HepG2 (cell line): ENCODE measurements around the gene PPCDC. TPM values are rescaled to one million over a fixed set of nuclear protein-coding genes. Genes with fewer than 3 reads are reported as not detected.
A peak's percentile ranks its signal among the peaks of the same experiment; 100 is the strongest.

Source experiments
- BRF2 ChIP-seq: sonication (generic); formaldehyde crosslinking; IDR thresholded peaks from 2 replicates; pipeline ENCODE4 v1.8.1; 2022; ENCODE audit warnings: mild to moderate bottlenecking, missing genetic modification reagents
- DMAP1 ChIP-seq: IDR thresholded peaks from 2 replicates; pipeline ENCODE4 v1.6.1; 2016
- DRAP1 ChIP-seq: IDR thresholded peaks from 2 replicates; pipeline ENCODE4 v1.6.1; 2016; ENCODE audit warnings: missing genetic modification reagents, missing compliant biosample characterization
- GMEB1 ChIP-seq: sonication (generic); formaldehyde crosslinking; IDR thresholded peaks from 2 replicates; pipeline ENCODE4 v1.5.1; 2020; ENCODE audit warnings: missing genetic modification reagents, mild to moderate bottlenecking, borderline replicate concordance
- HNF1B ChIP-seq: sonication (generic); formaldehyde crosslinking; IDR thresholded peaks from 2 replicates; pipeline ENCODE4 v1.5.1; 2020; ENCODE audit warnings: mild to moderate bottlenecking, moderate library complexity, missing genetic modification reagents
- KMT2B ChIP-seq: IDR thresholded peaks from 2 replicates; pipeline ENCODE4 v1.6.1; 2016; ENCODE audit warnings: missing genetic modification reagents, missing compliant biosample characterization
- MTF2 ChIP-seq: sonication (generic); formaldehyde crosslinking; IDR thresholded peaks from 2 replicates; pipeline ENCODE4 v1.5.0; 2020; ENCODE audit warnings: missing genetic modification reagents, borderline replicate concordance
- PTBP1 ChIP-seq: fragments of 200-400 bp; formaldehyde crosslinking; IDR thresholded peaks from 2 replicates; pipeline ENCODE4 v1.6.1; 2018; ENCODE audit warnings: low read length, low read depth; ENCODE audit not compliant: poor library complexity, severe bottlenecking
- RAD51 ChIP-seq: fragments of 450-650 bp; IDR thresholded peaks from 2 replicates; pipeline ENCODE4 v1.6.1; 2016; ENCODE audit warnings: borderline replicate concordance
- RBAK ChIP-seq: sonication (generic); formaldehyde crosslinking; IDR thresholded peaks from 2 replicates; pipeline ENCODE4 v1.5.1; 2020; ENCODE audit warnings: mild to moderate bottlenecking, missing genetic modification reagents
- SNAPC5 ChIP-seq: sonication (generic); formaldehyde crosslinking; IDR thresholded peaks from 2 replicates; pipeline ENCODE4 v1.8.1; 2023; ENCODE audit warnings: mild to moderate bottlenecking, missing genetic modification reagents, borderline replicate concordance
- SP5 ChIP-seq: IDR thresholded peaks from 2 replicates; pipeline ENCODE4 v1.6.1; 2016; ENCODE audit warnings: low read depth, borderline replicate concordance
- THAP8 ChIP-seq: sonication (generic); formaldehyde crosslinking; IDR thresholded peaks from 2 replicates; pipeline ENCODE4 v1.5.1; 2020; ENCODE audit warnings: missing genetic modification reagents, mild to moderate bottlenecking, borderline replicate concordance
- YY1 ChIP-seq: IDR thresholded peaks from 2 replicates; pipeline ENCODE4 v1.6.1; 2011; ENCODE audit warnings: low read length, low read depth, moderate library complexity, mild to moderate bottlenecking; ENCODE audit not compliant: insufficient read depth, insufficient replicate concordance
- ZBTB10 ChIP-seq: sonication (generic); formaldehyde crosslinking; IDR thresholded peaks from 2 replicates; pipeline ENCODE4 v1.4.0; 2020; ENCODE audit warnings: missing genetic modification reagents, borderline replicate concordance
- ZNF225 ChIP-seq: sonication (generic); formaldehyde crosslinking; IDR thresholded peaks from 2 replicates; pipeline ENCODE4 v1.4.0; 2020; ENCODE audit warnings: mild to moderate bottlenecking, missing genetic modification reagents
- ZNF232 ChIP-seq: sonication (generic); formaldehyde crosslinking; IDR thresholded peaks from 2 replicates; pipeline ENCODE4 v1.4.0; 2020; ENCODE audit warnings: missing genetic modification reagents, borderline replicate concordance
- ZNF326 ChIP-seq: sonication (generic); formaldehyde crosslinking; IDR thresholded peaks from 2 replicates; pipeline ENCODE4 v1.4.0; 2020; ENCODE audit warnings: missing genetic modification reagents, borderline replicate concordance
- ZNF562 ChIP-seq: sonication (generic); formaldehyde crosslinking; IDR thresholded peaks from 2 replicates; pipeline ENCODE4 v1.8.0; 2022; ENCODE audit warnings: missing genetic modification reagents, borderline replicate concordance
- ZSCAN30 ChIP-seq: sonication (generic); formaldehyde crosslinking; IDR thresholded peaks from 2 replicates; pipeline ENCODE4 v1.5.0; 2020; ENCODE audit warnings: mild to moderate bottlenecking, missing genetic modification reagents
- polyA plus RNA-seq, 8 experiments: library from polyadenylated mRNA; depleted of rRNA in 3 of 8; stranded (reverse) in 7 of 8; unstranded in 1 of 8; fragments of >200 nt; fragmentation: Illumina TruSeq in 4 of 8; extraction: Trizol in 4 of 8; gene quantifications; 2 replicates each; pipeline versions ENCODE4 v1.2.1 to v1.2.3, GENCODE V29; 2011 to 2016; ENCODE audit warnings: low read depth in 4 of 8, missing spikeins in 1 of 8, mixed read lengths in 1 of 8; ENCODE audit not compliant: insufficient read depth in 1 of 8
- total RNA-seq, 5 experiments: library from RNA; depleted of rRNA; stranded (reverse); fragments of >200 nt; fragmentation: Illumina TruSeq; extraction: Trizol; gene quantifications; 2 replicates each; pipeline ENCODE4 v1.2.3, GENCODE V29; 2016; ENCODE audit warnings: low read depth in 1 of 5

The PPCDC gene
- total and polyA plus RNA-seq, 2 of the 13 experiments (the other 11 are each of a cell fraction or from before 2014, with no cell fraction given) = 12.3 to 12.8 TPM

- no peak for TF ChIP-seq ZBTB10 (CRISPR knock-in tag)
- TF ChIP-seq HNF1B (CRISPR knock-in tag) = peak; percentile 42; the same call in 1 of the 2 replicates
- TF ChIP-seq THAP8 (CRISPR knock-in tag) = no peak
- TF ChIP-seq GMEB1 (CRISPR knock-in tag) = no peak
- no peak for TF ChIP-seq RAD51
- no peak for TF ChIP-seq PTBP1
- TF ChIP-seq ZNF326 = no peak
- TF ChIP-seq DRAP1 = no peak
- TF ChIP-seq KMT2B = no peak
- TF ChIP-seq MTF2 = no peak
- TF ChIP-seq DMAP1 (CRISPR knock-in tag) = no peak; the same call in 1 of the 2 replicates
- TF ChIP-seq ZSCAN30 (CRISPR knock-in tag) = no peak
- TF ChIP-seq SP5 (CRISPR knock-in tag) = no peak
- TF ChIP-seq ZNF562 (CRISPR knock-in tag) = no peak
- TF ChIP-seq BRF2 (CRISPR knock-in tag) = no peak
- no peak for TF ChIP-seq RBAK (CRISPR knock-in tag)
- no peak for TF ChIP-seq SNAPC5 (CRISPR knock-in tag)
- peak; percentile 51 for TF ChIP-seq YY1
- no peak for TF ChIP-seq ZNF232
- no peak for TF ChIP-seq ZNF225 (CRISPR knock-in tag)
These were observed 27.3 kb upstream of the PPCDC start (continued) for GRCh38 chr15:74995779-74996765.
